Measurements from ENCODE around the gene SNAPC3. TPM values are rescaled to one million over a fixed set of nuclear protein-coding genes. Genes with fewer than 3 reads are reported as not detected.

Gene SNAPC3
- total and polyA plus RNA-seq, 2 donors from 2014 or later: 16.3 to 27.2 TPM

DNA sequence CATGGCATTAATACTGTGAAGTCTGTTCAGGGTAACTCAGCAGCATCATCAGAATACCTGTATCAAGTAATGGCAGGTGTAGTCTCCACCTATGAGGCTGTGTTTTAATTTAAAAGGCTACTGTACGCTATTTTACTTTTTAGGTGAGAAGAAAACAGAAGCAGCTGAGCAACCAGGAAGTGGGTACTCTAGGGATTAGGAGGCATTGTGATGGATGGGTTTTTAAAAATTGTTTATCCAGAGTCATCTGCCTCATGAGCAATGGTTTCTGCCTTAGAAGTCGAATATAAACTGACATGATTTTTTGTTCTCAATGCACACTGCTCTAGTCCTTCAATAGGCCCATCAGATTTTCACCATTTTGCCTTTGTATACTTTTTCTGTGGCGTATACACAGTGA lies 45.5 kb downstream of the SNAPC3 start:
- Histone ChIP-seq H3K9me3 (ENCODE audit: control insufficient read depth in 2 of 3, insufficient read depth in 1 of 3, low read length in 3 of 3) (no peaks in the 10 kb centered on the region), H3K4me3 (ENCODE audit: low read length in 3 of 3) (no peak overlapping the region), H3K4me1 (ENCODE audit: control insufficient read depth in 2 of 3, insufficient read depth in 2 of 3, low read depth in 1 of 3, low read length in 3 of 3) (no peaks in the 10 kb centered on the region), H3K36me3 (ENCODE audit: control insufficient read depth in 2 of 3, insufficient read depth in 3 of 3, low read length in 3 of 3) (peaks cover 9 to 25% (median 15%) of the 10 kb centered on the region in 3 donors), H3K27ac (ENCODE audit: low read depth in 2 of 2, low read length in 2 of 2) (no peak overlapping the region), H3K27me3 (ENCODE audit: control insufficient read depth, insufficient read depth, low read length) (no peaks in the 10 kb centered on the region), H3K9ac (ENCODE audit: low read length in 3 of 3) (no peak overlapping the region)
- FAIRE-seq (no peak), DNase-seq (no peak)
- TF ChIP-seq, protein P1, sequence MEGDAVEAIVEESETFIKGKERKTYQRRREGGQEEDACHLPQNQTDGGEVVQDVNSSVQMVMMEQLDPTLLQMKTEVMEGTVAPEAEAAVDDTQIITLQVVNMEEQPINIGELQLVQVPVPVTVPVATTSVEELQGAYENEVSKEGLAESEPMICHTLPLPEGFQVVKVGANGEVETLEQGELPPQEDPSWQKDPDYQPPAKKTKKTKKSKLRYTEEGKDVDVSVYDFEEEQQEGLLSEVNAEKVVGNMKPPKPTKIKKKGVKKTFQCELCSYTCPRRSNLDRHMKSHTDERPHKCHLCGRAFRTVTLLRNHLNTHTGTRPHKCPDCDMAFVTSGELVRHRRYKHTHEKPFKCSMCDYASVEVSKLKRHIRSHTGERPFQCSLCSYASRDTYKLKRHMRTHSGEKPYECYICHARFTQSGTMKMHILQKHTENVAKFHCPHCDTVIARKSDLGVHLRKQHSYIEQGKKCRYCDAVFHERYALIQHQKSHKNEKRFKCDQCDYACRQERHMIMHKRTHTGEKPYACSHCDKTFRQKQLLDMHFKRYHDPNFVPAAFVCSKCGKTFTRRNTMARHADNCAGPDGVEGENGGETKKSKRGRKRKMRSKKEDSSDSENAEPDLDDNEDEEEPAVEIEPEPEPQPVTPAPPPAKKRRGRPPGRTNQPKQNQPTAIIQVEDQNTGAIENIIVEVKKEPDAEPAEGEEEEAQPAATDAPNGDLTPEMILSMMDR (IDR thresholded peaks at IDR 0.05; ENCODE audit: borderline replicate concordance, extremely low read depth, insufficient read depth): no peak
- intact Hi-C loops (cut with DNase I): no loop called here

DNA sequence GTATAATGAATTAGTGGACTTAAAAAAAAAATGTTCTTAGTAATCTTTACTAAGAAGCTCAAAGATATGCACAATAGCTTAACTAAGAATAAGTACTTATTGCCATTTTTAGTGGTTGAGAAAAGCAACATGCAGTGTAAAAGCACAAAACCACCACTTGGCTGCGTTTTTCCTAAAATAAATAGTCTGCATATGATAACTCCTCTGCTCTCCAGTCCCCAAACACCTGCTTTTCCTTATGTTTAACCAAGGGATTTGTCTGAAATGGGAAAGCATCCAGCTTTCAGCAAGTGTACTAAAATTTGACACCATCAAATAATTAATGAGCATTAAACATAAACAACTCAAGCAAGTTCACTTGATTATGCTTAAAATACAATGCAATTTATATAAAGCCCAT lies 46.7 kb downstream of the SNAPC3 start:
- DNase-seq (peak in 1 of 5 donors; percentile 22), FAIRE-seq (no peak)
- peaks cover 9 to 29% (median 10%) of the 10 kb centered on the region in 3 donors for H3K36me3 ChIP-seq (ENCODE audit: control insufficient read depth in 2 of 3, insufficient read depth in 3 of 3, low read length in 3 of 3)
- H3K4me3 ChIP-seq (ENCODE audit: low read length in 3 of 3): no peak overlapping the region
- H3K9ac ChIP-seq (ENCODE audit: low read length in 3 of 3): no peak overlapping the region
- intact Hi-C loops (cut with DNase I): no loop called here
- H3K27ac ChIP-seq (ENCODE audit: low read depth in 2 of 2, low read length in 2 of 2): no peak overlapping the region
- H3K4me1 ChIP-seq (ENCODE audit: control insufficient read depth in 2 of 3, insufficient read depth in 2 of 3, low read depth in 1 of 3, low read length in 3 of 3): no peaks in the 10 kb centered on the region
- TF ChIP-seq, protein P1 (IDR thresholded peaks at IDR 0.05; ENCODE audit: borderline replicate concordance, extremely low read depth, insufficient read depth): no peak
- H3K9me3 ChIP-seq (ENCODE audit: control insufficient read depth in 2 of 3, insufficient read depth in 1 of 3, low read length in 3 of 3): no peaks in the 10 kb centered on the region
- H3K27me3 ChIP-seq (ENCODE audit: control insufficient read depth, insufficient read depth, low read length): no peaks in the 10 kb centered on the region

DNA sequence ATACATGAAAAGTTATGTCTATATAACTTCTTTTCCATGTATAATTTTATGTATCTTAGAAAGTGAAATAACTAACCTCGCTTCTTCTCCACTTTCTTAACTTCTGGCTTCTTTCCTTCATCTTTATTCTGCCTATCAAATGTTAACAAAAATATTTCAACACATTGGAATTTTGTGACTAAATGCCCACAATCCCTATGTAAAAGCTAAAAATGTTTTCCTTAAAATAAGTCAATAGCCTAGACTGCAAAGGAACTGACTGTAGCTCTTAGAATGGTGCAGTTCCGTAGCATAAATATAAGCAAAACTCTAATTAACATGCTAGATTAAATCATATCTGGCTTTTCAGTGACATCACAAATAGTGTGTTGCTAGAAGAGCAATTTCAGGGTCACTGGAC lies 47.2 kb downstream of the SNAPC3 start:
- no peak for DNase-seq
- Histone ChIP-seq H3K9me3 (ENCODE audit: control insufficient read depth in 2 of 3, insufficient read depth in 1 of 3, low read length in 3 of 3) (no peaks in the 10 kb centered on the region), H3K36me3 (ENCODE audit: control insufficient read depth in 2 of 3, insufficient read depth in 3 of 3, low read length in 3 of 3) (peaks cover 9 to 27% (median 10%) of the 10 kb centered on the region in 3 donors), H3K27me3 (ENCODE audit: control insufficient read depth, insufficient read depth, low read length) (no peaks in the 10 kb centered on the region), H3K27ac (ENCODE audit: low read depth in 2 of 2, low read length in 2 of 2) (no peak overlapping the region), H3K4me3 (ENCODE audit: low read length in 3 of 3) (no peak overlapping the region), H3K4me1 (ENCODE audit: control insufficient read depth in 2 of 3, insufficient read depth in 2 of 3, low read depth in 1 of 3, low read length in 3 of 3) (no peaks in the 10 kb centered on the region), H3K9ac (ENCODE audit: low read length in 3 of 3) (no peak overlapping the region)
- intact Hi-C loops (cut with DNase I): no loop called here
- FAIRE-seq: no peak
- TF ChIP-seq, protein P1 (IDR thresholded peaks at IDR 0.05; ENCODE audit: borderline replicate concordance, extremely low read depth, insufficient read depth): no peak

DNA sequence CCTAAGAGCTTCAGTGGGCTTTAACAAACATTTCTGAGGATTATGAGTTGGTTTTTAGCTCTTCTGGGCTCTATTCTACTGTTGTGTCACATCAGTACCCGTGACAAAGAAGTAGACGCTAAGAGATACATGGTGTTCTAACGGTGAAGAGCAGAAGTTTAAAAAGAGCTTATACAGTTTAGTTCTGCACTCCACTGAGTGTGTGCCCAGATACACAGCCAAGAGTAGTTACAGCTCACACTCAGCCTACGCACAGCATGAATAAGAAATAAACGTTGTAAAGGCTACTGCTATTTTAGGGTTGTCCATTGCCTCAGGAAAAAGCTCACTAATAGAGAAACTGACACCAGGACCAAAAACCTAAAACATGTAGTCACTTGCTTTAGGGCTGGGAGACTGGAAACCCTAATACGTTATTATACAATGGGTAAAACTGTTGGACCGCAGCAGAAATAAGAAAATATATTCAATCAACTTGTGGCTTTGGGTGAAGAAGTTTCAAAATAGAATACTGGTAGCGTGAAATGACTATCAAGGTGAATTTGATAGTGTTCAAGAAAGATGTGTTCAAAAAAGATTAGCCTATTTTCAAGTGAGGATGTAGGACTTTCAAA lies 53.4 kb downstream of the SNAPC3 start:
- DNase-seq (no peak), FAIRE-seq (no peak)
- no peak overlapping the region for H3K27ac ChIP-seq (ENCODE audit: low read depth in 2 of 2, low read length in 2 of 2)
- no peak overlapping the region for H3K4me3 ChIP-seq (ENCODE audit: low read length in 3 of 3)
- H3K4me1 ChIP-seq (ENCODE audit: control insufficient read depth in 2 of 3, insufficient read depth in 2 of 3, low read depth in 1 of 3, low read length in 3 of 3): no peaks in the 10 kb centered on the region
- peaks cover 2 to 10% (median 9%) of the 10 kb centered on the region in 3 donors for H3K36me3 ChIP-seq (ENCODE audit: control insufficient read depth in 2 of 3, insufficient read depth in 3 of 3, low read length in 3 of 3)
- H3K27me3 ChIP-seq (ENCODE audit: control insufficient read depth, insufficient read depth, low read length): no peaks in the 10 kb centered on the region
- no peak overlapping the region for H3K9ac ChIP-seq (ENCODE audit: low read length in 3 of 3)
- TF ChIP-seq, protein P1 (IDR thresholded peaks at IDR 0.05; ENCODE audit: borderline replicate concordance, extremely low read depth, insufficient read depth): no peak
- H3K9me3 ChIP-seq (ENCODE audit: control insufficient read depth in 2 of 3, insufficient read depth in 1 of 3, low read length in 3 of 3): no peaks in the 10 kb centered on the region
- intact Hi-C loops (cut with DNase I): no loop called here

All from kidney (tissue), 14 donors.